ENCODE data around the gene MYH15.

DNA sequence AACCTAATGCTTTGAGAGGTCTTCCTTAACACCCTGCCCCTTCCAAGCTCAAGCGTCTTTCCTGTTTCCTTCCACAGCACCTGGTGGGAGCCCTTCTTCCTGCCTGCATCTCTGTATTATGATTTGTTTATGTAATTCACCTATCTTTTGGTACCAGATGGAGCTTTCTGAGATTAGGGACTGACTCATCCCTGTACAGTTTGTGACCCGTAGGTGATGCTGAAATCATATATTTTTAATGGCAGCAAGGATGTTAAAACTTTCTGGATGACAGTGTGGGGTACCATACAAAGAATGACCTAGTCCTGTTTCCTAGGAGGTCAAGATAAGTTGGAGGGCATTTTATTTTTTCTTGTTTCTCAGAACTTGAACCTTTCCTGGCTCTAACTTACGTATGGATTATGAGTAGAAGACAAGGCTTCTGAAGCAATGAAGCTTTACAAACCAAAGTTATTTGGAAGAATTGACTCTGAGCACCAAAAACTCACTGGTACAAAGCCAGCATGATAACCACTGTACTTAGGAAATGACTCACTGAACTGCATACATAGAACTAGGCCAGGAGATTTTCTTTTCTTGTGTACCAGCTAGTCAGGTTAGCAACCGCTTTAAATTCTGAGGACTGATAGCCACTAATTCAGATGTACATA is 167.4 kb downstream of the MYH15 start:
- TF ChIP-seq CTCF (IDR thresholded peaks at IDR 0.05) (no peak), POLR2A (IDR thresholded peaks at IDR 0.05) (no peak)

Measured in tibial nerve (tissue), 3 donors.